ENCODE results near the gene KANSL1.
"Not testable (repeated sequence)": the region's sequence is repeated elsewhere in the genome, so short reads cannot be mapped to it uniquely, and the experiment has no call there.

KANSL1 gene

DNA sequence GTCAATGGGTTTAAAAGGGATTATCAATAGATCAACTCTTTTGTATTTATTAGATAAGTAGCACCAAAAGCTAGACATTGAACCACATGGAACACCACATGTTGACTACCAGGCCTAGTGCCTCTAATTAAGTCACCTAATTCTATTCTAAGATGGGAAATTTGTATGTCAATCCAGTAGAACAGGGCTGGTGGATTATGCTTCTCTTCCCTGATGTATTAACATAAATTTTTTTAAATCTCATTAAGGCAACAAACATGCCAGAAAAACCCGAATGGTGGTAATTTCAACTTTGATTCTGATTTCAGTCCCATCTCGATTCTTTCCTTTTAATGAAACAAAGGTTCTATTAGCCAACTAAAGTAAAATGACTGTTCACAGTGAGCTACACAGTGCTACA, 92.6 kb downstream of the KANSL1 start:
- no peak for DNase-seq (ENCODE audit: low read depth)
- no peak overlapping the region for H3K4me3 ChIP-seq (ENCODE audit: low read length)
- TF ChIP-seq, protein P1, sequence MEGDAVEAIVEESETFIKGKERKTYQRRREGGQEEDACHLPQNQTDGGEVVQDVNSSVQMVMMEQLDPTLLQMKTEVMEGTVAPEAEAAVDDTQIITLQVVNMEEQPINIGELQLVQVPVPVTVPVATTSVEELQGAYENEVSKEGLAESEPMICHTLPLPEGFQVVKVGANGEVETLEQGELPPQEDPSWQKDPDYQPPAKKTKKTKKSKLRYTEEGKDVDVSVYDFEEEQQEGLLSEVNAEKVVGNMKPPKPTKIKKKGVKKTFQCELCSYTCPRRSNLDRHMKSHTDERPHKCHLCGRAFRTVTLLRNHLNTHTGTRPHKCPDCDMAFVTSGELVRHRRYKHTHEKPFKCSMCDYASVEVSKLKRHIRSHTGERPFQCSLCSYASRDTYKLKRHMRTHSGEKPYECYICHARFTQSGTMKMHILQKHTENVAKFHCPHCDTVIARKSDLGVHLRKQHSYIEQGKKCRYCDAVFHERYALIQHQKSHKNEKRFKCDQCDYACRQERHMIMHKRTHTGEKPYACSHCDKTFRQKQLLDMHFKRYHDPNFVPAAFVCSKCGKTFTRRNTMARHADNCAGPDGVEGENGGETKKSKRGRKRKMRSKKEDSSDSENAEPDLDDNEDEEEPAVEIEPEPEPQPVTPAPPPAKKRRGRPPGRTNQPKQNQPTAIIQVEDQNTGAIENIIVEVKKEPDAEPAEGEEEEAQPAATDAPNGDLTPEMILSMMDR (IDR thresholded peaks at IDR 0.05; ENCODE audit: insufficient read depth, low read depth, low read length, missing control alignments): no peak

DNA sequence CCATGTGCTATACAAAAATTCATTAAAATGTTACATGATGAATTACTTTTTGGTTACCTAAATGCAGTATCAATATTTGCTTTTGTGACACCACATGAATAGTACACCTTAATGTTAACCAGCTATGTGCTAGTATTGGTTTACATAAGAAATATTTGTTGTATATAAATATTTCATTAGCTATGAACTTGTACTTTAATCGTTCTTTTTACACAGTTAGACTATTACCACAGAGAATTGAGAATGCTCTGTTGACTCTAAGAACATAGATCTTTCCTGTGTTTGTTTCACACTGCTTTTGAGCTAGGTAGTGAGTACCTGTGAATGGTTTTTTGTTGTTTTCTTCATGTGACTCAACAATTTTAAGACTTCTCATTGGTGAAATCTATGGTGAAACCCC, 93.4 kb downstream of the KANSL1 start:
- H3K4me3 ChIP-seq (ENCODE audit: low read length): no peak overlapping the region
- TF ChIP-seq, protein P1 (IDR thresholded peaks at IDR 0.05; ENCODE audit: insufficient read depth, low read depth, low read length, missing control alignments): no peak
- DNase-seq (ENCODE audit: low read depth): no peak

DNA sequence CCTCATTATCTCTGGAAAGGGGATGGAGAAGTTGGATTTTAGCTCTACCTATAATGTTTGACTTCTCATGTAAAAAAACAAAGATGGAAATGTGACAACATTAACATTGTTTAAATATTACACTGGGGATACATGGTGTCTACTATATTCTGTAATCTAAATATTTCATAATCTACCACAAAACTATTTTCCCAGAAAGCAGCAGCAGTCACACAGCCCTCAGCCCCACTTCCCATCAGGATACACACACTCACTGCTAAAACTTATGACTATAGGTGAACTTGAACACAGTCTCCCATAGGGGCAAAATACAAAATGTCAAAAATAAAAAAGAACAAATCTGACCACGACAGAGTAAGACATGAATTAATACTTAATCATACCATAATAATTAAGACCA, 95.7 kb downstream of the KANSL1 start:
- TF ChIP-seq, protein P1 (IDR thresholded peaks at IDR 0.05; ENCODE audit: insufficient read depth, low read depth, low read length, missing control alignments): no peak
- H3K4me3 ChIP-seq (ENCODE audit: low read length): no peak overlapping the region
- DNase-seq (ENCODE audit: low read depth): no peak

DNA sequence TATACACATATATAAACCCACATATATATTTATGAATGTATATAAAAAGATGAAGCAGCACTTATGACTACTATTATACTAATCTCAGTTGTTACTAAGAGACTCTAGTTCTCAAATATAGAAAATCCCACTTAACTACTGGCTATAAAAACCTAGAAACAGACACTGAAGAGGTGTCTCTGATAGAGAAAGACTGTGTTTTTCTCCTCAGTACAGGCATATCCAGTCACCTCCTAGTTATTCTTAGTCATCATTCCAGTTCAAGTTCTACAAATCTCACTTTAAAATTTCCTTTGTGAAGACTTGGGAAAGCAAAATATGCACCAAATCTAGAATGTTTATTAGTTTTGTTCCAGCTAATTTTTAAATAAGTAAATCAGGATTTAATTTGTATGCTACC, 100.2 kb downstream of the KANSL1 start:
- H3K4me3 ChIP-seq (ENCODE audit: low read length): no peak overlapping the region
- TF ChIP-seq, protein P1 (IDR thresholded peaks at IDR 0.05; ENCODE audit: insufficient read depth, low read depth, low read length, missing control alignments): no peak
- DNase-seq (ENCODE audit: low read depth): no peak

DNA sequence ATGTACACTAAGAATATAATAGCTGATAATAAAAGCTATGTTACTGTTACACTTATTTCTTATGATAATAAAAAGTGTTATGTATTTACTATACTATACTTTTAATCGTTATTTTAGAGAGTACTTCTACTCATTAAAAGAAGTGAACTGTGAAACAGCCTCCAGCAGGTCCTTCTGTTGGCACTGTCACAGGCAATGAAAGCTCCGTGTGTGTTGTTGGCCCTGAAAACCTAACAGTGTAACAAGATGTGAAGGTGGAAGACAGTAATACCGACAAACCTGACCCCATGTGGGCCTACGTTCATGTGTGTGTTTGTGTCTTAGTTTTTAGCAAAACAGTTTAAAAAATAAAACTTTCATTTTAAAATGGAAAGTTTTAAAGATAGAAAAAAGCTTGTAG, 102.4 kb downstream of the KANSL1 start:
- DNase-seq (ENCODE audit: low read depth): no peak
- H3K4me3 ChIP-seq (ENCODE audit: low read length): no peak overlapping the region
- TF ChIP-seq, protein P1 (IDR thresholded peaks at IDR 0.05; ENCODE audit: insufficient read depth, low read depth, low read length, missing control alignments): no peak

DNA sequence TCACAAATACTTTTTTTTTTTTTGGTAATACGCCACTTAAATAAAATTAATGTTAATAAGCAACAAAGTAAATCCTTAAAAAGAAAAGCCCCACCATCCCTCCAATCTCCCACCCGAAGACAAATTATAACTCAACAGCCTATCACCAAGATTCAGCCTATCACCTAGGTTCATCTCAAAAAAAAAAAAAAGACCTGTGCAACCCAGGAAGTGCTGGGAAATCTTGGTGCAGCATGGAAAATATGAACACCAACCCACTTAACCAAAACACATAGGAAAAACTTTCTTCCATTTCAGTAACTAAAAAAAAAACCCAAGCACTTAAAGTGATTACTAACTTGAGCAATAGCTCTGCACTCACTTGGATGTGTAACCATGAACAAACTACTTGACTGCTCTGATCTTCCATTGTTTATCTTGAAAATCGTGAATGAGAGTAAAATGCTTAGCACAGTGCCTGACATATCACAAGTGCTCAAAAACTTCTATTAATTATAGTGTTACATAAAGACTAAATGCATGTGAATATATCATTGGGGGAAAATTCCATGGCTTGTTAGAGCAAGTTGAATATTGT, 103.8 kb downstream of the KANSL1 start:
- H3K4me3 ChIP-seq (ENCODE audit: low read length): no peak overlapping the region
- TF ChIP-seq, protein P1 (IDR thresholded peaks at IDR 0.05; ENCODE audit: insufficient read depth, low read depth, low read length, missing control alignments): no peak
- no peak for DNase-seq (ENCODE audit: low read depth)

DNA sequence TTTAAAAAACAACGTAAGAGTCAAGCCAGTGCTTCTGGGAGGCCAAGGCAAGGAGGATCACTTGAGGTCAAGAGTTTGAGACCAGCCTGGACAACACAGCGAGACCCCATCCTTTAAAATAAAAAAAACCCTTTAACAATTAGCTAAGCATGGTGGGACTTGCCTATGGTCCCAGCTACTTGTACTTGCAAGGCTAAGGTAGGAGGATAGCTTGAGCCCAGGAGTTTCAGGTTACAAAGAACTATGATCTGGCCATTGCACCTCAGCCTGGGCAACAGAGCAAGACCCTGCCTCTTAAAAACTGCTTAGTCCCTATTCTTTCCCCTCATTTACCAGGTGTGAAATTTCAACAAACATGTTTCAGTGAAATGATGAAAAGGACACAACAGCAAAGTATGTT, 104.6 kb downstream of the KANSL1 start:
- no peak for DNase-seq (ENCODE audit: low read depth)
- H3K4me3 ChIP-seq (ENCODE audit: low read length): no peak overlapping the region
- TF ChIP-seq, protein P1 (IDR thresholded peaks at IDR 0.05; ENCODE audit: insufficient read depth, low read depth, low read length, missing control alignments): no peak

DNA sequence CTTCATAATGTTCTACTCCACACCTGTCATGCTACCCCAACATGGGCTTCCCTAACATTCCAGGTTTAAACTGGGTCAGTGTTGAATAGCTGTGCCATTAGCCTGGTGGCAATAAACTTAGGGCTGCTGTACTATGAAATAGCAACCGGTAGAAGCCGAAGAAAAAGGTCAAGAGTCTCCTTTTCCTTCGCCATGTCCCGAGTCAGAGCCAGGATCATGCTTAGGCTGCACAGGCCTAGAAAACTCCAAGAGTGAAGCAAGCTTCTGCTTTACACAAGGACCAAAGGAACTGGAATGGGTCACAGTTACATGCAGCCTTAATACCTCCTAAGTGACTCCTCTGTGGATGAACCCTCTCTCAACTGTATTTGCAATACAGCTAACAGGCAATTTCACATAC, 105.4 kb downstream of the KANSL1 start:
- H3K4me3 ChIP-seq (ENCODE audit: low read length); DNase-seq (ENCODE audit: low read depth): not testable (repeated sequence)
